Breast epithelium (tissue), 3 donors: Measurements from ENCODE around the gene SPACA9.

Experiments
- CTCF ChIP-seq, 3 donors: fragments of 450-650 bp; IDR thresholded peaks; one replicate each; pipeline ENCODE4 v1.5.1; 2016 to 2017; ENCODE audit warnings: antibody characterized with exemption in 3 of 3, mild to moderate bottlenecking in 3 of 3, moderate library complexity in 3 of 3
- POLR2A ChIP-seq: fragments of 450-650 bp; IDR thresholded peaks from one replicate; pipeline ENCODE4 v1.6.1; 2016; ENCODE audit warnings: antibody characterized with exemption, mild to moderate bottlenecking, moderate library complexity
- POLR2AphosphoS5 ChIP-seq, 3 donors: sonication (generic); formaldehyde crosslinking; IDR thresholded peaks; one replicate each; pipeline ENCODE4 v1.6.1; 2017; ENCODE audit warnings: antibody characterized with exemption in 3 of 3

GRCh38 chr9:132855904-132856303 lies 22.8 kb upstream of the SPACA9 start:
- TF ChIP-seq POLR2AphosphoS5 (IDR thresholded peaks at IDR 0.05) (no peak), POLR2A (no peak), CTCF (IDR thresholded peaks at IDR 0.05) (no peak)
